H1 (cell line): ENCODE measurements around the gene IRGC. TPM values are rescaled to one million over a fixed set of nuclear protein-coding genes. Genes with fewer than 3 reads are reported as not detected.

Experiments
- CTCF ChIA-PET: fragments of 300-600 bp; sonication (Branson Sonifier 250); formaldehyde crosslinking; loops from one replicate; lab custom pipeline; 2021; ENCODE audit not compliant: partially characterized antibody; lab: Charles Lee
- POLR2A ChIA-PET: fragments of 300-600 bp; sonication (Branson Sonifier 250); formaldehyde crosslinking; loops from one replicate; lab custom pipeline; 2021; ENCODE audit warnings: inconsistent platforms; ENCODE audit not compliant: partially characterized antibody; lab: Charles Lee
- DNase-seq, 2 experiments: peaks; one replicate each; pipeline versions ENCODE4 v3.0.0 to v3.0.0-alpha.2; 2010 to 2022; ENCODE audit warnings: low spot score in 2 of 2, low read depth in 1 of 2, mixed read lengths in 1 of 2
- FAIRE-seq: peaks from 2 replicates; lab custom pipeline; 2011; peaks lifted over from hg19 to GRCh38; lab: Jason Lieb, UNC
- H2AFZ ChIP-seq: 2 replicates; pipeline ENCODE4 v1.8.1; 2012; ENCODE audit warnings: low read length, inconsistent platforms
- H2AK5ac ChIP-seq: 2 replicates; pipeline ENCODE4 v1.6.1; 2013; ENCODE audit warnings: low read depth, low read length
- H2BK120ac ChIP-seq: replicated peaks from 2 replicates; pipeline ENCODE3; 2013; ENCODE audit warnings: low read depth, low read length, inconsistent platforms
- H2BK12ac ChIP-seq: 2 replicates; pipeline ENCODE4 v1.6.1; 2013; ENCODE audit warnings: low read depth, low read length
- H2BK15ac ChIP-seq: 2 replicates; pipeline ENCODE4 v1.6.1; 2013; ENCODE audit warnings: low read length
- H2BK20ac ChIP-seq: 2 replicates; pipeline ENCODE4 v1.6.1; 2013; ENCODE audit warnings: low read length
- H2BK5ac ChIP-seq: 2 replicates; pipeline ENCODE4 v1.6.1; 2013; ENCODE audit warnings: low read depth, low read length
- H3K14ac ChIP-seq: 2 replicates; pipeline ENCODE4 v1.6.1; 2013; ENCODE audit warnings: inconsistent platforms; ENCODE audit not compliant: insufficient read length
- H3K18ac ChIP-seq: 2 replicates; pipeline ENCODE4 v1.6.1; 2013; ENCODE audit warnings: low read length; ENCODE audit errors: extremely low read depth
- H3K23ac ChIP-seq: 2 replicates; pipeline ENCODE4 v1.6.1; 2013; ENCODE audit warnings: inconsistent platforms; ENCODE audit not compliant: insufficient read length
- H3K23me2 ChIP-seq: 2 replicates; pipeline ENCODE4 v1.6.1; 2013; ENCODE audit warnings: low read depth, low read length
- H3K27ac ChIP-seq: 2 replicates; pipeline ENCODE4 v1.6.1; 2011; ENCODE audit warnings: low read depth, low read length, inconsistent platforms
- H3K27me3 ChIP-seq, 4 experiments: replicated peaks in 1 of 4; 1 replicate in 1 of 4; 2 replicates in 3 of 4; pipeline versions ENCODE4 v1.6.1 to v1.8.1; 2011 to 2013; ENCODE audit warnings: low read length in 3 of 4, mild to moderate bottlenecking in 3 of 4, inconsistent platforms in 2 of 4, mixed read lengths in 2 of 4, moderate library complexity in 1 of 4; ENCODE audit not compliant: control insufficient read depth in 3 of 4, insufficient read depth in 3 of 4; ENCODE audit errors: extremely low read depth in 1 of 4
- H3K36me3 ChIP-seq, 4 experiments: 2 replicates each; pipeline versions ENCODE4 v1.6.1 to v1.8.1; 2011 to 2013; ENCODE audit warnings: mild to moderate bottlenecking in 4 of 4, low read length in 3 of 4, moderate library complexity in 2 of 4, control low read depth in 1 of 4, inconsistent platforms in 1 of 4; ENCODE audit not compliant: insufficient read depth in 4 of 4, control insufficient read depth in 2 of 4
- H3K4ac ChIP-seq: replicated peaks from 2 replicates; pipeline ENCODE3; 2013; ENCODE audit warnings: low read length, low read depth, mixed read lengths, inconsistent platforms; ENCODE audit not compliant: insufficient read length
- H3K4me1 ChIP-seq, 4 experiments: replicated peaks in 1 of 4; 1 replicate in 1 of 4; 2 replicates in 3 of 4; pipeline versions ENCODE4 v1.6.1 to v1.8.1; 2011 to 2013; ENCODE audit warnings: low read length in 3 of 4, inconsistent platforms in 2 of 4, mixed read lengths in 1 of 4; ENCODE audit not compliant: insufficient read depth in 4 of 4, control insufficient read depth in 3 of 4
- H3K4me2 ChIP-seq, 2 experiments: 2 replicates each; pipeline versions ENCODE4 v1.6.1 to v1.8.1; 2011 to 2013; ENCODE audit warnings: low read depth in 2 of 2, low read length in 2 of 2, control low read depth in 1 of 2, inconsistent platforms in 1 of 2, mild to moderate bottlenecking in 1 of 2; ENCODE audit not compliant: insufficient read depth in 1 of 2
- H3K4me3 ChIP-seq, 4 experiments: fragments of 200-600, 300-600 bp in 1 of 4; sonication (generic), shearing (Covaris generic), sonication (Bioruptor Twin) in 1 of 4; 2 replicates each; pipeline versions ENCODE4 v1.5.1 to v1.8.1; 2011 to 2016; ENCODE audit warnings: low read length in 4 of 4, low read depth in 3 of 4, control low read depth in 2 of 4, inconsistent platforms in 2 of 4, mild to moderate bottlenecking in 2 of 4, mixed read lengths in 1 of 4, moderate library complexity in 1 of 4; ENCODE audit not compliant: insufficient read depth in 2 of 4; ENCODE audit errors: extremely low read depth in 1 of 4
- H3K56ac ChIP-seq: replicated peaks from 2 replicates; pipeline ENCODE3; 2013; ENCODE audit warnings: low read depth, mild to moderate bottlenecking, mixed read lengths, low read length, inconsistent platforms; ENCODE audit not compliant: insufficient read length
- H3K79me1 ChIP-seq: 2 replicates; pipeline ENCODE4 v1.6.1; 2013; ENCODE audit warnings: low read depth, low read length, control low read depth
- H3K79me2 ChIP-seq, 2 experiments: 2 replicates each; pipeline versions ENCODE4 v1.6.1 to v1.8.1; 2012 to 2013; ENCODE audit warnings: low read length in 2 of 2, mild to moderate bottlenecking in 2 of 2, inconsistent platforms in 1 of 2; ENCODE audit not compliant: insufficient read depth in 2 of 2, control insufficient read depth in 1 of 2
- H3K9ac ChIP-seq, 4 experiments: replicated peaks in 1 of 4; 1 replicate in 1 of 4; 2 replicates in 3 of 4; pipeline versions ENCODE4 v1.6.1 to v1.8.1; 2011 to 2013; ENCODE audit warnings: low read depth in 3 of 4, low read length in 3 of 4, control low read depth in 2 of 4, mild to moderate bottlenecking in 2 of 4, moderate library complexity in 2 of 4, inconsistent platforms in 1 of 4; ENCODE audit errors: extremely low read depth in 1 of 4
- H3K9me3 ChIP-seq, 2 experiments: 2 replicates each; pipeline versions ENCODE4 v1.6.1 to v1.8.1; 2012 to 2013; ENCODE audit warnings: mild to moderate bottlenecking in 2 of 2, moderate library complexity in 2 of 2, control low read depth in 1 of 2, inconsistent platforms in 1 of 2, low read depth in 1 of 2, low read length in 1 of 2, mixed read lengths in 1 of 2; ENCODE audit not compliant: insufficient read depth in 2 of 2
- H4K20me1 ChIP-seq, 2 experiments: replicated peaks in 1 of 2; 2 replicates each; pipeline versions ENCODE3 to v1.8.1; 2011 to 2013; ENCODE audit warnings: inconsistent platforms in 2 of 2, low read length in 2 of 2, mild to moderate bottlenecking in 1 of 2; ENCODE audit not compliant: insufficient read depth in 2 of 2, control insufficient read depth in 1 of 2
- H4K5ac ChIP-seq: 2 replicates; pipeline ENCODE4 v1.6.1; 2013; ENCODE audit warnings: low read length, low read depth, mixed read lengths, inconsistent platforms; ENCODE audit not compliant: insufficient read length
- H4K8ac ChIP-seq: 2 replicates; pipeline ENCODE4 v1.8.0; 2013; ENCODE audit warnings: mild to moderate bottlenecking, moderate library complexity, low read length, inconsistent platforms; ENCODE audit not compliant: insufficient read depth; ENCODE audit errors: extremely low read depth
- H4K91ac ChIP-seq: replicated peaks from 2 replicates; pipeline ENCODE3; 2013; ENCODE audit warnings: low read length, mixed read lengths, inconsistent platforms; ENCODE audit not compliant: insufficient read length
- GABPA ChIP-seq: IDR thresholded peaks from 2 replicates; pipeline ENCODE4 v1.6.1; 2011; ENCODE audit warnings: mild to moderate bottlenecking, low read length, moderate library complexity, borderline replicate concordance; ENCODE audit not compliant: insufficient read depth
- RBBP5 ChIP-seq: IDR thresholded peaks from 2 replicates; pipeline ENCODE4 v1.7.1; 2012; ENCODE audit warnings: low read depth, mild to moderate bottlenecking, inconsistent platforms, low read length, moderate library complexity, borderline replicate concordance
- TAF1 ChIP-seq: IDR thresholded peaks from 2 replicates; pipeline ENCODE4 v1.6.1; 2011; ENCODE audit warnings: mild to moderate bottlenecking, low read depth, low read length
- WGBS, 2 experiments: shearing (Covaris generic) in 1 of 2; methylation state at CpG; one replicate each; pipeline versions ENCODE4 v1.1.6 to v1.1.7; 2013 to 2015; ENCODE audit warnings: low lambda C conversion rate in 2 of 2, mixed read lengths in 2 of 2, inconsistent platforms in 1 of 2, low coverage in 1 of 2, missing lambda C conversion rate in 1 of 2; ENCODE audit not compliant: insufficient replicate concordance in 2 of 2, insufficient coverage in 1 of 2, insufficient read length in 1 of 2; ENCODE audit errors: extremely low coverage in 1 of 2, missing lambda C conversion rate in 1 of 2; 5-methylcytosine and 5-hydroxymethylcytosine counted together
- polyA plus RNA-seq, 7 experiments: library from polyadenylated mRNA; depleted of rRNA in 3 of 7; stranded (reverse) in 5 of 7; unstranded in 2 of 7; fragments of >200 nt in 5 of 7; fragments of 200-250 nt in 2 of 7; gene quantifications; 1 replicate in 5 of 7; 2 replicates in 1 of 7; 4 replicates in 1 of 7; pipeline versions ENCODE4 v1.2.1 to v1.2.3, GENCODE V29; 2011 to 2013; ENCODE audit warnings: missing spikeins in 2 of 7, mixed read lengths in 2 of 7
- total RNA-seq: library from RNA; stranded (reverse); fragmentation: NEBNext Ultra II Directional; extraction: Animal tissue kit (Norgen Biotek cat#: 25700); gene quantifications from 2 replicates; pipeline ENCODE4 v1.2.1, GENCODE V29; 2021

The IRGC gene
- total and polyA plus RNA-seq, 2 of the 8 experiments (the other 6 are each of a cell fraction or from before 2014, with no cell fraction given), result not detected

GRCh38 chr19:43691755-43692154 is 24.1 kb upstream of the IRGC start:
- no peaks in the 10 kb centered on the region for H4K20me1 ChIP-seq
- no peak overlapping the region for H2AK5ac ChIP-seq
- H2AFZ ChIP-seq, result no peak overlapping the region
- H3K18ac ChIP-seq, result no peak overlapping the region
- H4K91ac ChIP-seq, result no peak overlapping the region
- no peak overlapping the region for H3K56ac ChIP-seq
- H3K4me3 ChIP-seq, result no peak overlapping the region
- no peaks in the 10 kb centered on the region for H3K9me3 ChIP-seq
- H3K36me3 ChIP-seq, result no peaks in the 10 kb centered on the region
- ChIA-PET POLR2A (no interaction called here), CTCF (no interaction called here)
- no peaks in the 10 kb centered on the region for H3K79me1 ChIP-seq
- no peak overlapping the region for H3K14ac ChIP-seq
- no peak overlapping the region for H3K4ac ChIP-seq
- H2BK12ac ChIP-seq, result no peak overlapping the region
- H4K8ac ChIP-seq, result no peak overlapping the region
- 93% methylated on average over 5 of the region's 5 CpGs; no CpG with 5 or more reads in 1 of the 2 experiments for WGBS, 2 experiments
- FAIRE-seq (no peak), DNase-seq (no peak)
- no peak overlapping the region for H3K23ac ChIP-seq
- H3K79me2 ChIP-seq, result no peaks in the 10 kb centered on the region
- no peak overlapping the region for H3K4me2 ChIP-seq
- no peak overlapping the region for H4K5ac ChIP-seq
- H3K9ac ChIP-seq, result no peak overlapping the region
- no peak overlapping the region; the same call in 1 of the 2 replicates for H2BK15ac ChIP-seq
- no peak overlapping the region for H2BK20ac ChIP-seq
- H3K27ac ChIP-seq, result no peak overlapping the region
- no peaks in the 10 kb centered on the region; the same call in 1 of the 2 replicates for H3K23me2 ChIP-seq
- H3K4me1 ChIP-seq, result peaks cover 0 to 2% (median 0%) of the 10 kb centered on the region in 4 experiments; a peak in 2 of 7 replicates
- no peak overlapping the region for H2BK5ac ChIP-seq
- no peaks in the 10 kb centered on the region; a peak in 1 of 7 replicates for H3K27me3 ChIP-seq
- no peak overlapping the region for H2BK120ac ChIP-seq
- TF ChIP-seq TAF1, result no peak
- no peak for TF ChIP-seq GABPA
- no peak for TF ChIP-seq RBBP5
